Activated T-cell treated with anti-CD3 and anti-CD28 coated beads, Interleukin-2, amount 50 U/mL, for 48 hours (primary cell): ENCODE results near the gene CST9.
"Not testable (repeated sequence)": the region's sequence is repeated elsewhere in the genome, so short reads cannot be mapped to it uniquely, and the experiment has no call there.

Experiments used
- DNase-seq, 2 experiments: peaks; one replicate each; pipeline ENCODE4 v3.0.0-alpha.2; 2020

CST9 gene

DNA sequence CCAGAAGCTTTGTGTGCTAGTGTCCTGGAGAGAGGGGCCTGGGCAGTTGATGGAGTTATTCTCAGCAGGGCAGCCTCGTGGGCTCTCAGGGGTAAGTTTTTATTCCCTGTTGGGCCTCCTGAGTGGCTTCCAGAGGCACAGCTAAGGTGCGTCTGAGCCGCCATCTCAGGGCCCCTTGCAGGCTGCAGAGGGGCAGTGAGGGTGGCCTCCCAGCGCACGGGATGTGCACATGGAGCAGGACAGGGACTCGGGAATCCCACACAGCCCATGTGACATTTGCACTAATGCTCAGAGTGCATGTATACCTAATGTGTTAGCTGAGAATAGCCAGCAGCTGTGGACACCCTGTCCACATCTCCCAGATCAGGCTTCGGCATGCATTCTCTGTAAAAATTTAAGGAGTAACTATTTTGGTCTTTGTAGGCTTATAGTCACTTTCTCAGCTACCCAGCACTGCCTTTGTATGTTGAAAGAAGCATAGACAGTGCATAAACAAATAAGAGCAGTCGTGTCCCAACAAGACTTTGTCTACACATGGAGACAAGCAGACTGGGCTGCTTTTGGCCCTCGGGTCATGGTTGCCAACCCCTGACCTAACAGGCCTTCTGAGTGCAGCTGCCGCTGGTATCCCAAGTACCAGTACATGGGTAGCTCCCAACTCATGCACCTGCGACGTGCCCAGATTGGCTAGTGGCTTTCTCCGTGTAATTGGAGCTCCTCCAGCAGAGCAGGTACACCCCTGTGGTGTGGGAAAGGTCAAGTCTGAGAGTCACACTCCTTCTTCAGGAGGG, 18.8 kb downstream of the CST9 start:
- DNase-seq, result no peak

GRCh38 chr20:23585808-23586734, 19.6 kb downstream of the CST9 start:
- no peak for DNase-seq

DNA sequence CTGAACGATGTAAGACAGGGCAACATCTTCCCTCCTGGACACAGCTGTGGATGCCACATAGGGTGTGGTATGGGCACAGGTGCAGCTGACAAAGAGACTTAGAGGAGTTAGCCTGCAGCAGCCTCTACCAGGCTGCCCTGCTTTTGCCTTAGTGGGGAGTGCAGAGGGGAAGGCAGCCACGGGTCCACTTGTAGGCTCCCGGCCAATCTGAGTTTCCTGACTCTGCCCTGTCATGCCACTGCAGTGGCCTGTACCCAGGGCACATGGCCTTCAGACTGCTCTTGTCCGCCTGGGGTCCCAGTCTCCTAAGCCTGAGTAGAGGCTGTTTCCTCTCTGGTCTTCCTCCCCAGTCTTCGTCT, 20.3 kb downstream of the CST9 start:
- no peak for DNase-seq

DNA sequence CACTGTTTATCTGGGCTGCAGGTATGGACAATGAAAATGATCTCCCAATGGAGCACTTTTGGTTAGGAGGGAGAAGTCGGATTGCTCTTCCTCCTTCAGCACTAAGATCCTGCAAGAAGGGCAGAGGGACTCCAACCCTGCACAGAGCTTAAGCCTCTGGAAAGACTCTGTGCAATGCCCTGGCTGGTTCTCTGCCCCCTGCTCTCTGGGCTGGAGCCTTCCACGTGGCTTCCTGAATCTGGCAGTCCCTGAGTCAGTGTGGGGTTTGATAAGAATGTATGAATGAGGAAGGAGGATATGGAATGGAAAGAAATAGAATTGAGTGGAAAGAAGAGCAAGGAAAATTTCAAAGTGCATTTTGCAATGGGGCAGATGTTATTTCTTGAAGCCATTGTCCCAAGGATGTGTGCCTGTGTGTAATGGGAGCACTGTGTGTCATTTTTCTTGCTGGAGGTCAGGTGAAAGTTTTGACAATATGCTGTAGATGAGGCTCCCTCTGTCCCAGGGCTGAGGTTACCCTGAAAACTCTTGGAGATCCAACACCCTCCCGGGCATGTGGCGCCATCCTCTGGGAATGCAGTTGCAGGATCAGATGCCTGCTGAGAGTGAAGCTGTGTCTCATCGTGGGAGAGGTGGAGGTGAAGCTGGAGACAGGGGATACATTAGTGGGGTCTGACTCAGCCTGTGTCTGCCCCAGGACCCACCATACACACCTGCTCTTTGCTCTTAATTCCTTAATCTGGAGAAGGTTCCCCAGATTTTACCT, 21.1 kb downstream of the CST9 start:
- DNase-seq, result no peak

DNA sequence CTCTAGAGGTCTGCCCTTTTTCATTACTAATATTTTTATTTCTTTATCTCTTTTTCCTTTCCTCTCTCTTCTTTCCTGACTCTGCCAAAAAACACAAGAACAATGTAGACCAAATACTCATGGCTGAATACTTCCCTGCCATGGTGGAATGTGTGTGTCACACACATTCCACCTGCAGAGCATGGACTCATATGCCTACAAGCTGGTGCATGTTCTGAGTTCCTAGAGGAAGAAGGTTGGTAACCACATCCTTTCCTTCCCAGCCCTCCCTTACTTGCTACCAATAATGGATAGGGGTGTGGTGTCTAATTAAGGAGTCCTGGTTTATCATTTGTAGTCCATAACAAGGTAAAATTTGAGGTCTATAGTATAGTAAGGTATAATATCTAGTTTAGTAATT, 22.2 kb downstream of the CST9 start:
- DNase-seq, result no peak

GRCh38 chr20:23582293-23582692, 23.4 kb downstream of the CST9 start:
- no peak for DNase-seq

GRCh38 chr20:23581833-23582232, 23.9 kb downstream of the CST9 start:
- DNase-seq, result not testable (repeated sequence)

GRCh38 chr20:23574977-23575376, 30.7 kb downstream of the CST9 start:
- DNase-seq, result no peak

- no peak for DNase-seq
Measured at GRCh38 chr20:23570178-23570760, 35.4 kb downstream of the CST9 start.

DNA sequence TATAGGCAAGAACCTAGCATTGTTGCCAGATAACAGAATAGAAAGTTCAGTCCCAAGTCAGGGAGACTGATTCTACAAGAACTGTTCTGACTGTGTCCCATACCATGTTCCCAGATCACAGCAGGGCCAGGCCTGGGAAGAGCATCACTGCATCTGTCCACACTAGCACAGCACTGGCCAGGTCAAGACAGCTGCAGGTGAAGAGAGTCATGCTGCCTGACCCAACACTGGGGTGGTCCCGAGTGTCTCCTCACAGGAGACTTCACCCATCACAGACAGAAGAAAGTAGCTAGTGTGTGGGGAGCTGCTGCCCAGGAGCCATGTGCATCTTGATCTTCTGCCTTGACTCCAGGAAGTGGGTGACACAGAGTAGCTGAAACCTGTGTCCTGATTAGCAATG, 36.1 kb downstream of the CST9 start:
- no peak for DNase-seq

DNA sequence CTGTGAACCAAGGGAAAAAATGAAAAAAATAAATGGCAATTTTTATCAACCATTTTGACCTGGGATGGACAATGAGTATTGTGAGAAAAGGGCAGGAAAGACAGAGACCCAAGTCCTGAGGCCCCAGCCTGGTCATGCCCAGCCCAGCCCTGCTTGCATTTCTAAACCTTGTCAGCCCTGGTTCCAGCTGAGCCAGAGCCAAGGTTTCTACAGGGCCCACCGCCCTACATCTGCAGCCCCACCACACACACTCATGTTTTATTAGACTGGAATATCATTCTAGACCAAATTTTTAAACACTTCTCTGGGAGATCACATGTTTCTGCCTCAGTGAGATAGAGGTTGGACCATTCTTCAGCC, 36.8 kb downstream of the CST9 start:
- DNase-seq, result no peak

- DNase-seq, result no peak
Measured at GRCh38 chr20:23568320-23568970, 37.3 kb downstream of the CST9 start, which contains the start of gene CST9L. Gene CST9L (minus strand): TSS chr20:23568484. CDS start chr20:23568450, 34 bp downstream.

GRCh38 chr20:23566199-23566932, 39.4 kb downstream of the CST9 start:
- DNase-seq, result no peak

- no peak for DNase-seq
Measured at GRCh38 chr20:23565503-23566045, 40.1 kb downstream of the CST9 start.

DNA sequence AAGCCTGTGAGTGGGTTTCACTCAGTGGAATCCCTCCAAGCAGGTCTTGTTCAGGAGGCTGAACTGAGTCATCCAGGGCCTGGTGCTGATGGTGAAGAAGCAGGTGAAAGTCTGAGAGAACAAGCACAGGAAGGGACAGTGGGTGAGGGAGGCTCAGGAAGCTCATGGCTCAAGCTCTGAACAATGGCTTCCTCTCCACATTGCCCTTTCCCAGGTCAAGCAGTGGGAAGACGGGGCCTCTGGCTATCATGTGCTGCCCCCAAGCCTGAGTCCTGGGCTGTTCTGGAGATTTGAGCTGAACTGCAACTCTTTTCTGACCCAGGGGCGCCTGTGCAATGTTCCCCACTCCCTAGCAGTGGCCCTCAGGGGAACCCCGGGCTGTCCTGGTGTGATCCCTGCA, 40.8 kb downstream of the CST9 start:
- DNase-seq, result no peak

- no peak for DNase-seq
Measured at GRCh38 chr20:23562721-23563342, 42.9 kb downstream of the CST9 start.

DNA sequence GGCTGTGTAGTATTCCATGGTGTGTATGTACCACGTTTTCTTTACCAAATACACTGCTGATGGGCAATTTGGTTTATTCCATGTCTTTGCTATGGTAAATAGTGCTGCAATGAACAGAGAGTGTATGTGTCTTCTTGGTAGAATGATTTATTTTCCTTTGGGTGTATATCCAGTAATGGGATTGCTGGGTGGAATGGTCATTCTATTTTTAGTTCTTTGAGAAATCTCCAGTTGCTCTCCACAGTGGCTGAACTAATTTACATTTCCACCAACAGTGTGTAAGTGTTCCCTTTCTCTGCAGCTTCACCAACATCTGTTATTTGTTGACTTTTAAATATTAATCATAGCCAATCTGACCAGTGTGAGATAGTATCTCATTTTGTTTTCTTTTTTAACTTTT, 51.3 kb downstream of the CST9 start:
- no peak for DNase-seq
